Stomach (tissue), 9 donors: Measurements from ENCODE around the gene GOLGA3. TPM values are rescaled to one million over a fixed set of nuclear protein-coding genes. Genes with fewer than 3 reads are reported as not detected.
A peak's percentile ranks its signal among the peaks of the same experiment; 100 is the strongest.
"Not testable (repeated sequence)": the region's sequence is repeated elsewhere in the genome, so short reads cannot be mapped to it uniquely, and the experiment has no call there.

Source experiments
- DNase-seq, 2 donors: peaks; one replicate each; pipeline versions ENCODE4 v3.0.0 to v3.0.0-alpha.2; 2013 to 2019
- H3K27ac ChIP-seq, 5 donors: fragments of 200-600 bp in 4 of 5; sonication (generic) in 4 of 5; one replicate each; pipeline ENCODE4 v1.5.1; 2013 to 2019; ENCODE audit warnings: mild to moderate bottlenecking in 1 of 5, moderate library complexity in 1 of 5
- H3K27me3 ChIP-seq, 3 donors: fragments of 200-600 bp; sonication (generic); one replicate each; pipeline ENCODE4 v1.5.1; 2017 to 2019; ENCODE audit warnings: mixed run types in 1 of 3
- H3K36me3 ChIP-seq, 4 donors: fragments of 200-600 bp; sonication (generic); 1 replicate in 3 of 4; 2 replicates in 1 of 4; pipeline ENCODE4 v1.5.1; 2016 to 2019
- H3K4me1 ChIP-seq, 4 donors: fragments of 200-600 bp; sonication (generic); one replicate each; pipeline ENCODE4 v1.5.1; 2016 to 2019
- H3K4me3 ChIP-seq, 4 donors: fragments of 200-600 bp; sonication (generic) in 3 of 4; one replicate each; pipeline ENCODE4 v1.5.1; 2016 to 2019; ENCODE audit warnings: mild to moderate bottlenecking in 1 of 4
- H3K9me3 ChIP-seq, 4 donors: fragments of 200-600 bp; sonication (generic); one replicate each; pipeline ENCODE4 v1.5.1; 2016 to 2019
- CTCF ChIP-seq, 7 experiments: fragments of 450-650 bp in 4 of 7; fragments of 200-600 bp in 3 of 7; sonication (generic) in 3 of 7; IDR thresholded peaks; one replicate each; pipeline ENCODE4 v1.5.1; 2016 to 2019; ENCODE audit warnings: antibody characterized with exemption in 7 of 7, control low read depth in 2 of 7, mild to moderate bottlenecking in 1 of 7
- EP300 ChIP-seq: sonication (generic); formaldehyde crosslinking; IDR thresholded peaks from one replicate; pipeline ENCODE4 v1.6.1; 2017; ENCODE audit warnings: antibody characterized with exemption
- POLR2A ChIP-seq, 4 donors: fragments of 450-650 bp; IDR thresholded peaks; one replicate each; pipeline ENCODE4 v1.6.1; 2016; ENCODE audit warnings: antibody characterized with exemption in 4 of 4, control low read depth in 2 of 4, mild to moderate bottlenecking in 1 of 4, moderate library complexity in 1 of 4
- POLR2AphosphoS5 ChIP-seq, 3 donors: sonication (generic); formaldehyde crosslinking; IDR thresholded peaks; one replicate each; pipeline ENCODE4 v1.6.1; 2016; ENCODE audit warnings: antibody characterized with exemption in 3 of 3
- whole genome bisulfite sequencing, 5 donors: extraction: QIAGEN DNeasy Blood & Tissue Kit in 3 of 5; methylation state at CpG; one replicate each; pipeline versions ENCODE4 v1.1.5 to v1.1.7; 2013 to 2018; 5-methylcytosine and 5-hydroxymethylcytosine counted together
- intact Hi-C: fragments of 100-400 bp; cut with DNase I; formaldehyde crosslinking; loops from one replicate; pipeline ENCODE4 v1.15.1; 2023; ENCODE audit warnings: low total_unique reads
- polyA plus RNA-seq, 3 donors: library from polyadenylated mRNA; stranded (reverse); fragments of 200-250 nt; gene quantifications; one replicate each; pipeline ENCODE4 v1.2.3, GENCODE V29; 2013
- total RNA-seq, 5 donors: library from RNA; depleted of rRNA; stranded (reverse); fragments of >200 nt; gene quantifications; one replicate each; pipeline versions ENCODE4 v1.1.0 to v1.2.3, GENCODE V29; 2014 to 2016
- donor health status: healthy with polysubstance abuse.
- donor health status: Bipolar disorder and iron deficiency.
- donor health status: healthy.

Gene GOLGA3
- total and polyA plus RNA-seq, 8 donors = 8.8 to 204 (median 55.3) TPM

GRCh38 chr12:132861558-132861957, 32.9 kb upstream of the GOLGA3 start:
- Histone ChIP-seq H3K27me3 (no peaks in the 10 kb centered on the region), H3K27ac (no peak overlapping the region), H3K4me1 (no peaks in the 10 kb centered on the region), H3K36me3 (peaks cover 44 to 96% (median 93%) of the 10 kb centered on the region in 4 donors), H3K4me3 (no peak overlapping the region), H3K9me3 (no peaks in the 10 kb centered on the region)
- TF ChIP-seq EP300 = no peak
- TF ChIP-seq CTCF (IDR thresholded peaks at IDR 0.05) = no peak
- no peak for TF ChIP-seq POLR2AphosphoS5 (IDR thresholded peaks at IDR 0.05)
- no peak for TF ChIP-seq POLR2A (IDR thresholded peaks at IDR 0.05)
- DNase-seq = no peak
- intact Hi-C loops = no loop called here
- WGBS, 5 donors = 91 to 95% (median 94%) methylated on average over 8 of the region's 8 CpGs

DNA sequence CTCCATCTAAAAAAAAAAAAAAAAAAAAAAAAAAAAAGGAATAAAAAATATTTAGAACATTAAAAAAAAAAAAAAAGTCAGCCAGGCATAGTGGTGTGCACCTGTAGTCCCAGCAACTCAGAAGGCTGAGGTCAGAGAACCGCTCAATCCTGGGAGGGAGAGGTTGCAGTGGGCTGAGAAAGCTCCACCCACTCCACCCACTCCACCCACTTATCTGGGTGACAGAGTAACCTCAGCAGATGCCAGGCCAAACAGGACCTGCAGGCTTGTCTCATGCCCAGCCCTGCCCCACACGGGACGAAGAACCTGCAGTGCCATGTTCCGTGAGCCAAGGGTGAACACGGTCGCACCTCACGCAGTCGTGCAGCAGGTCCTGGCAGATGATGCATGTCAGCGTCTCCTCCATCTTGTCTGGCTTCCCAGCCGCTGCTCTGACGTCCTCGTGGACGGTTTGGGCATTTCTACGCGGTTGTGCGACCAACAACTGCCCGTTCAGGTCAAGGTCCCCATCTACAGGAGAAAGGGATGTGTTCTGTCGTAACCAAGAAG, 30.1 kb upstream of the GOLGA3 start:
- WGBS, 5 donors = 81 to 89% (median 87%) methylated on average over 18 of the region's 18 CpGs
- H3K9me3 ChIP-seq = no peaks in the 10 kb centered on the region
- peaks cover 60 to 96% (median 94%) of the 10 kb centered on the region in 4 donors for H3K36me3 ChIP-seq
- no peaks in the 10 kb centered on the region for H3K4me1 ChIP-seq
- peak; percentile 51 to 58 for DNase-seq
- no peaks in the 10 kb centered on the region for H3K27me3 ChIP-seq
- no peak for TF ChIP-seq EP300
- no peak overlapping the region for H3K4me3 ChIP-seq
- intact Hi-C loops = no loop called here
- H3K27ac ChIP-seq = peak overlapping the region in 1 of 5 donors; percentile 1

DNA sequence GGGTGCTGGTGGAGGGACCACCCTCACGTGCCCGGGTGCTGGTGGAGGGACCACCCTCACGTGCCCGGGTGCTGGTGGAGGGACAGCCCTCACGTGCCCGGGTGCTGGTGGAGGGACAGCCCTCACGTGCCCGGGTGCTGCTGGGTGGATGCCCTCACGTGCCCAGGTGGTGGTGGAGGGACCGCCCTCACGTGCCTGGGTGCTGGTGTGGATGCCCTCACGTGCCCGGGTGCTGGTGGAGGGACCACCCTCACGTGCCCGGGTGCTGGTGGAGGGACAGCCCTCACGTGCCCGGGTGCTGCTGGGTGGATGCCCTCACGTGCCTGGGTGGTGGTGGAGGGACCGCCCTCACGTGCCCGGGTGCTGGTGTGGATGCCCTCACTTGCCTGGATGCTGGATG, 28.4 kb upstream of the GOLGA3 start:
- H3K4me3 ChIP-seq, H3K4me1 ChIP-seq, H3K27ac ChIP-seq, H3K9me3 ChIP-seq, intact Hi-C loops, DNase-seq, H3K27me3 ChIP-seq: not testable (repeated sequence)
- WGBS, 5 donors = 76 to 98% (median 96%) methylated on average over 7 to 21 of the region's 21 CpGs
- H3K36me3 ChIP-seq = peaks cover 76 to 100% (median 100%) of the 10 kb centered on the region in 4 donors

GRCh38 chr12:132856581-132856980, 27.9 kb upstream of the GOLGA3 start:
- Histone ChIP-seq H3K27me3 (no peaks in the 10 kb centered on the region), H3K9me3 (no peaks in the 10 kb centered on the region), H3K4me3 (no peak overlapping the region), H3K4me1 (no peaks in the 10 kb centered on the region), H3K27ac (no peak overlapping the region), H3K36me3 (peaks cover 79 to 100% (median 100%) of the 10 kb centered on the region in 4 donors)
- intact Hi-C loops = no loop called here
- no peak for DNase-seq
- 92 to 98% (median 94%) methylated on average over 6 to 17 of the region's 17 CpGs for WGBS, 5 donors
- TF ChIP-seq CTCF (IDR thresholded peaks at IDR 0.05) (no peak), POLR2AphosphoS5 (IDR thresholded peaks at IDR 0.05) (no peak), POLR2A (IDR thresholded peaks at IDR 0.05) (no peak), EP300 (no peak)

- H3K4me1 ChIP-seq, H3K4me3 ChIP-seq, DNase-seq, H3K27me3 ChIP-seq, H3K27ac ChIP-seq, intact Hi-C loops, H3K9me3 ChIP-seq: not testable (repeated sequence)
- H3K36me3 ChIP-seq = peaks cover 79 to 100% (median 100%) of the 10 kb centered on the region in 4 donors
- WGBS, 5 donors = 94 to 98% (median 95%) methylated on average over 13 to 14 of the region's 14 CpGs
These were observed 26.5 kb upstream of the GOLGA3 start for GRCh38 chr12:132855211-132855610.

GRCh38 chr12:132853285-132854092, 24.8 kb upstream of the GOLGA3 start:
- no peaks in the 10 kb centered on the region for H3K27me3 ChIP-seq
- no peak overlapping the region for H3K4me3 ChIP-seq
- H3K27ac ChIP-seq = no peak overlapping the region
- no peak for DNase-seq
- 95 to 97% (median 96%) methylated on average over 43 to 51 of the region's 51 CpGs for WGBS, 5 donors
- H3K4me1 ChIP-seq = no peaks in the 10 kb centered on the region
- intact Hi-C loops = no loop called here
- H3K36me3 ChIP-seq = peaks cover 75 to 100% (median 100%) of the 10 kb centered on the region in 4 donors
- H3K9me3 ChIP-seq = no peaks in the 10 kb centered on the region
- TF ChIP-seq POLR2A (IDR thresholded peaks at IDR 0.05) (no peak), EP300 (no peak), POLR2AphosphoS5 (IDR thresholded peaks at IDR 0.05) (no peak), CTCF (IDR thresholded peaks at IDR 0.05) (no peak)
